ENCODE measurements around the gene SETD5.

The SETD5 gene

DNA sequence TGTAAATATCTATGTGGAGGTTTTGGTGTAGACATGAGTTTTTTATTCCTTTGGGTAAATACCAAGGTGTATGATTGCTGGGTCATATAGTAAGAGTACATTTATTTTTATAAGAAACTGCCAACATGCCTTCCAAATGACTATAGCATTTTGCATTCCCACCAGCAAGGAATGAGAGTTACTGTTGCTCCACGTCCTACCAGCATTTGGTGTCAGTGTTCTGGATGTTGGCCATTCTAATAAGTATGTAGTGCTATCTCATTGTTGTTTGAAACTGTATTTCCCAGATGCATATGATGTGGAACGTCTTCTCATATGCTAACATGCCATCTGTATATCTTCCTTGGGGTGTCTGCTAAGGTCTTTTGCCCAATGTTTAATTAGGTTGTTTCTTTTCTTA is 117.5 kb downstream of the SETD5 start:
- DNase-seq (ENCODE audit: low spot score), result no peak

DNA sequence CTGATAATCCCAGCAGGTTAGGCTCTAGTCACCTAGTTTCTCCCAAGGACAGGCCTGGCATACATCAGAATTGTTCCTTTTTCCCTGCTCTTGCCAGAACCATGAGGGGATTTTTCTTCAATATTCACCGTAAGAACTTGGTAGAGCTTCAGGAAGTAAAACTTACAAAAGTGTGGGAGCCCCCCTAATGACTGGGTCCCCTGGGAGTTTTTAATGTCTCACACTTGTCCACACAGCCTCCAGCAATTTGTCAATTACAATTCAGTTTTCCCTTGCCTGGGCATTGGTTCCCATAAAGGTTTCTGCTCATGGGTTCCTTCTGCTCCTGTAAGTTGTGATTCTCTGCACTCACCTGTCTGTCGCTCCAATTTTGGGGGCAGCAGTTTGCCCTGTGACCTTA is 127.7 kb downstream of the SETD5 start:
- DNase-seq (ENCODE audit: low spot score), result no peak
